Fibroblast of the aortic adventitia (primary cell): Measurements from ENCODE around the gene COL1A1. TPM values are rescaled to one million over a fixed set of nuclear protein-coding genes. Genes with fewer than 3 reads are reported as not detected.

ENCODE experiments used
- DNase-seq: peaks from one replicate; pipeline ENCODE4 v3.0.0-alpha.2; 2010; ENCODE audit warnings: low read depth
- H3K4me3 ChIP-seq: 2 replicates; pipeline ENCODE4 v1.5.1; 2011; ENCODE audit warnings: low read depth, mild to moderate bottlenecking, control low read depth, low read length, moderate library complexity
- CTCF ChIP-seq: IDR thresholded peaks from 2 replicates; pipeline ENCODE4 v1.5.1; 2011; ENCODE audit warnings: mild to moderate bottlenecking, low read length, control low read depth, inconsistent platforms; ENCODE audit not compliant: insufficient read depth
- total RNA-seq: library from RNA; depleted of rRNA; stranded (reverse); fragments of >200 nt; gene quantifications from 2 replicates; pipeline ENCODE4 v1.2.3, GENCODE V29; 2012; ENCODE audit warnings: low replicate concordance

The COL1A1 gene
- total RNA-seq, 1 donor = 2,633 TPM

GRCh38 chr17:50194934-50195865 lies 6.2 kb downstream of the COL1A1 start:
- TF ChIP-seq CTCF = peak; percentile 65
- peak overlapping the region; percentile 73 for H3K4me3 ChIP-seq
- DNase-seq = peak; percentile 68

- TF ChIP-seq CTCF = no peak
- DNase-seq = peak; percentile 45
- peak overlapping the region; percentile 73 for H3K4me3 ChIP-seq
Measured at GRCh38 chr17:50194140-50194933, 7.1 kb downstream of the COL1A1 start.

- peak overlapping the region; percentile 42 for H3K4me3 ChIP-seq
Measured at GRCh38 chr17:50192618-50193291, 8.7 kb downstream of the COL1A1 start.

GRCh38 chr17:50192144-50192617 lies 9.2 kb downstream of the COL1A1 start:
- TF ChIP-seq CTCF = no peak
- H3K4me3 ChIP-seq = peak overlapping the region; percentile 42
- DNase-seq = peak; percentile 40

More at GRCh38 chr17:50192618-50193291, 8.7 kb downstream of the COL1A1 start:
- DNase-seq = peak; percentile 24
- TF ChIP-seq CTCF = no peak

GRCh38 chr17:50191359-50192143 lies 9.9 kb downstream of the COL1A1 start:
- DNase-seq = peak; percentile 48
- TF ChIP-seq CTCF = no peak
- peak overlapping the region; percentile 44 for H3K4me3 ChIP-seq
